ENCODE measurements around the gene MAPK7.

Gene MAPK7

DNA sequence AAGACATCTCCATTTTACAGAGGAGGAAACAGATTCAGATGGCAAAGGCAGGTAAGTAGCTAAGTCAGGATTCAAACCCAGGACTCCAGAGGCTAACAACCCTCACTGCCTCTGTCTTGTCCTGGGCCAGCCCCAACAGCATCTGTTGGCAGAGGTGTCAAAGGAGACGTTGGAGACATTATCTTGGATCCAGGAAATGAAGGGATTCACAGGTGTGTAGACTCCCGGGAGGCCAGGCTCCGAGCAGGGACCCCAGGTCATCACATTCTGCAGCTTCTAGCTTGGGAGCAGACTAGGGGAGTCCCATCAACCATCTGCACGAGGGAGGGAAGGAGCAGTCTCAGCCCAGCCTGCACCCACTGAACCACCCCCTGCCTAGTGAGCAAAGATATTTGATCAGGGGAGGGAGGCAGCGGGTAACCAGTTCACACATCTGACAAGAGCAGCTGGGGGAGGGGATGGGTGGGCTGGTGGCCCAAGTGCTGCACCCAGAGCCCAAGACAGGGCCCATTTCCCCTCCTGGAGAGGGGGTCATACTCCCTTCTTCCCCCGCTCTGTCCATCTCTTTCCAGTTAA, 14.8 kb upstream of the MAPK7 start:
- TF ChIP-seq, protein P1, sequence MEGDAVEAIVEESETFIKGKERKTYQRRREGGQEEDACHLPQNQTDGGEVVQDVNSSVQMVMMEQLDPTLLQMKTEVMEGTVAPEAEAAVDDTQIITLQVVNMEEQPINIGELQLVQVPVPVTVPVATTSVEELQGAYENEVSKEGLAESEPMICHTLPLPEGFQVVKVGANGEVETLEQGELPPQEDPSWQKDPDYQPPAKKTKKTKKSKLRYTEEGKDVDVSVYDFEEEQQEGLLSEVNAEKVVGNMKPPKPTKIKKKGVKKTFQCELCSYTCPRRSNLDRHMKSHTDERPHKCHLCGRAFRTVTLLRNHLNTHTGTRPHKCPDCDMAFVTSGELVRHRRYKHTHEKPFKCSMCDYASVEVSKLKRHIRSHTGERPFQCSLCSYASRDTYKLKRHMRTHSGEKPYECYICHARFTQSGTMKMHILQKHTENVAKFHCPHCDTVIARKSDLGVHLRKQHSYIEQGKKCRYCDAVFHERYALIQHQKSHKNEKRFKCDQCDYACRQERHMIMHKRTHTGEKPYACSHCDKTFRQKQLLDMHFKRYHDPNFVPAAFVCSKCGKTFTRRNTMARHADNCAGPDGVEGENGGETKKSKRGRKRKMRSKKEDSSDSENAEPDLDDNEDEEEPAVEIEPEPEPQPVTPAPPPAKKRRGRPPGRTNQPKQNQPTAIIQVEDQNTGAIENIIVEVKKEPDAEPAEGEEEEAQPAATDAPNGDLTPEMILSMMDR (IDR thresholded peaks at IDR 0.05; ENCODE audit: low read depth, low read length, missing control alignments): no peak
- no peak overlapping the region for H3K4me3 ChIP-seq (ENCODE audit: low read depth, low read length)
- no peak for DNase-seq (ENCODE audit: low read depth)

DNA sequence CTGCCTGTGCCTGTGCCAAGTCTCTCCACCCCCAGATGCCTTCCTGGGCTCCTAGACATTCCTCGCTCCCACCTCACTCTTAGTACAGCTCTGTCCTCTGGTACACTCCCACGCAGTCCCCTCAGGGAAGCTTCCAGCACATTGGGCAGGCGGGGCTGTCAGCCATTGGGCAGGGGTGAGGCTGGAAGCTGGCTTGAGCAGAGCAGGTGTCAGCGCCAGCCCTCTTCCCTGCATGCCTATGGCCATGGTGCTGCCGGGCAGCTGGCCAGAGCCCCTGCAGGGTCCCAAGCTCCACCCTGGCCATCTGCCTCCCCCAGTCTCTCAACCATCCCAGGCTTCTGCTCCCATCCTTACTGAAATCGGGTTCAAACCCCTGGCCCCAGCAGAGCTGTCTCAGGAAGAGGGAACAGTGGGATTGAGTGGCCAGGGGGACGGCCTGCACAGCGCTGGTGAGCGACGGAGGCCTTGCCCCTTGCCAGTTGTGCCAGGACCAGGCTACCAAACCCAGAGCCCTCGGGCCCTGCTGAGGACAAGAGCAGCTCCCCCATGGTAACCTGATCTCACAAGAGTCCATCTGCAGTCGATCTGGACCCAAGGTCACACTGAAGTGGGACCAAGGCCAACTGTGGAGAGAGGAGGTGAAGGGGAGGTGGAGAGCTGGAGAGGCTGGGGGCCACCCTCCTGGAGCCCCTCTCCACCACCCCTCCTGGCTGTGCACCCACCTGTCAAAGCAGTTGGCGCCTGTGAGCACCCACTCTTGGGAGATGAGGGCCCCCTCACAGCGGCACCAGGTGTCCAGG, 13.4 kb upstream of the MAPK7 start:
- TF ChIP-seq, protein P1 (IDR thresholded peaks at IDR 0.05; ENCODE audit: low read depth, low read length, missing control alignments): no peak
- no peak for DNase-seq (ENCODE audit: low read depth)
- H3K4me3 ChIP-seq (ENCODE audit: low read depth, low read length): no peak overlapping the region

DNA sequence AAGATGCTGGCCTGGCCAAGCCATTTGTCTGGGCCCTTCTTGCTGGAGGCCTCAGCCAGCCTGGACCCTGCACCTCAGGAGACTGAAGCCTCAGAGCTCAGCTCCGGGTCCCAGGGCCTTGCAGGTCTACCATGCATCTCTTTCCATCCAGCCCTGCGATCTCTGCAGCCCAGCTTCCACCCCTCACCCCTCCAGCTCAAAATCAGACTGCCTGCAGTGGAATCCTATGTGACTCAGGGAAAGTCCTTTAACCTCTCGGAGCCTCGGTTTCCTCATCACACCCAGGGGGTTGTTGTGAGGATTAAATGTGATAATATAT, 12.8 kb upstream of the MAPK7 start:
- H3K4me3 ChIP-seq (ENCODE audit: low read depth, low read length): no peak overlapping the region
- DNase-seq (ENCODE audit: low read depth): no peak
- TF ChIP-seq, protein P1 (IDR thresholded peaks at IDR 0.05; ENCODE audit: low read depth, low read length, missing control alignments): no peak

DNA sequence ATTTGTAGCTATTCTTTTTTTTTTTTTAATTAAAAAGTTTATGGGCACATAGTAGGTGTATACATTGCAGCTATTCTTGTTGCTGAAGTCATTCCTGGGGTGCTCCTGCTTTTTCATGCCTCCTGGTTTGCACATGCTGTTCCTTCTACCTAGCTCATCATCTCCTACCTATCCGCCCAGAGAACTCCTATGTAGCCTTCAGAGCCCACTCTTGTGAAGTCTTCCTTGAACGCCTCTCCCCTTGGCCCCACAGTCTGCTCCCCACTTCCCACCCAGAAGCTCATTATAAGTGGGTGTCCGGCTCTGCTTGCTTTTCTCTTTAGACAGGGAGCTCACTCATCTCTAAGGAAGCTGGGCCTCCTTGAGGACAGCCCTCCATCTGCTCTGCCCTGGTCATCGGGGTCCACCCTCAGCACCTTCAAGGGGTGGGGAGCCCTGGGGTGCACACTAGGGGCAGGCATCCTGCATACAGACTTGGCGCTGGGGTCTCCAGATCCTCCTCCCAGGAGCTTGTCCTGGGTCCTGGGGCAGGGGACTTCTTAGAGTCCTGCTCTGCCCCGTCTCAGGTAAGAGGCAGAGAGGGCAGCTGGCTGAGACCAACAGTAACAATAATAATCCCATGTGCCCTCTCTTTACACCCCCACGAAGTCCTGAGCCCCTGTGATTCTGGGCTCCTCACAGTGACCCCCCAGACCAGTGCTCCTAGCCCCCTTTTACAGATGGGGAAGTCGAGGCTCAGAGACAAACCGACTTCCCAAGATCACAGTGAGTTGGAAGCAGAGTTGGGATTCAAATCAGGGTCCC, 12.3 kb upstream of the MAPK7 start:
- DNase-seq (ENCODE audit: low read depth): no peak
- H3K4me3 ChIP-seq (ENCODE audit: low read depth, low read length): no peak overlapping the region
- TF ChIP-seq, protein P1 (IDR thresholded peaks at IDR 0.05; ENCODE audit: low read depth, low read length, missing control alignments): no peak

DNA sequence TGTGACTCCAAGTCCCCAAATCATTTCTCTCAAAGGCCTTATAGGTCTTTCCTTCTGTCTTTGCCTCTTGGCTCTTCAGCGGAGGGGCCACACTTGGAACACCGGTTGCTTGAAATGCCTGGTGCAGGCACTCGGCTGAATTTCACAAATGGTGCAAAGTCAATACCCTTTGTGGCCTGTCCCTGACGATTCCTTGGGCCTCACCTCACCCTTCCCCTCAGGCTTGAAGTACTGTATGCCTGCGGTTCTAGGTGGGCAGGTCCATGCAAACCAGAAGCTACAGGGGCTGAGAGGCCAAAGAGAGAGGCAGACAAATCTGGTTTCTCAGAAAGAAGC, 11.7 kb upstream of the MAPK7 start:
- TF ChIP-seq, protein P1 (IDR thresholded peaks at IDR 0.05; ENCODE audit: low read depth, low read length, missing control alignments): no peak
- no peak for DNase-seq (ENCODE audit: low read depth)
- no peak overlapping the region for H3K4me3 ChIP-seq (ENCODE audit: low read depth, low read length)

DNA sequence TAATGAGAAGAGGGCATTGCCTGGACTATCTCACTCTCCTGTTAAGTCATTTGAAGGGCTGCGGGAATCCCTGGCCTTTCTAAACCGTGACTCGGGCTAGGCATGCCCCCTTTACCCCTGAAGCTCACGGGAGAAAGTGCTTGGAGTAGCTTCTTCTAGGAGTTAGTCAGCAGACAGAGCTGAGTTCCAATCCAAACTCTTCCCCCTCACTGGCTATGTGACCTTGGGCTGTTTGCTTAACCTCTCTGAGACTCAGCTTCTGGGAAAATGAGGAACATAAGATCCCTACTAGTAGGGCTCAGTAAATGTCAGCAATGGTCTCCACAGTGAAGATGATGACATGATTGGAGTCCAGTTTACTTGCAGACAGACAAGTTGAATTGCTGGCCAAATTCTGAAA, 10.1 kb upstream of the MAPK7 start:
- TF ChIP-seq, protein P1 (IDR thresholded peaks at IDR 0.05; ENCODE audit: low read depth, low read length, missing control alignments): no peak
- no peak overlapping the region for H3K4me3 ChIP-seq (ENCODE audit: low read depth, low read length)
- no peak for DNase-seq (ENCODE audit: low read depth)

Measured in GM12864 (cell line).